DOHH2 (cell line): Measurements from ENCODE around the gene GNPDA1.

Source experiments
- H3F3A ChIP-seq: fragments of 200-600 bp; sonication (generic), shearing (Covaris generic); 2 replicates; pipeline ENCODE4 v1.6.0; 2016; ENCODE audit warnings: antibody characterized with exemption, mild to moderate bottlenecking; ENCODE audit not compliant: control insufficient read depth, insufficient read depth
- H3K27ac ChIP-seq: fragments of 200-600 bp; sonication (generic); 2 replicates; pipeline ENCODE4 v1.5.1; 2014; ENCODE audit warnings: low read depth, mild to moderate bottlenecking, low read length, moderate library complexity
- H3K27me3 ChIP-seq: fragments of 200-600 bp; sonication (generic); 2 replicates; pipeline ENCODE4 v1.6.1; 2014; ENCODE audit warnings: mild to moderate bottlenecking, low read length, mixed read lengths; ENCODE audit not compliant: control insufficient read depth
- H3K36me3 ChIP-seq: fragments of 200-600 bp; sonication (generic); 2 replicates; pipeline ENCODE4 v1.6.1; 2014; ENCODE audit warnings: mild to moderate bottlenecking, low read length, moderate library complexity, mixed read lengths; ENCODE audit not compliant: control insufficient read depth
- H3K4me1 ChIP-seq: fragments of 200-600 bp; sonication (generic); 2 replicates; pipeline ENCODE4 v1.6.1; 2014; ENCODE audit warnings: mild to moderate bottlenecking, low read length, mixed read lengths; ENCODE audit not compliant: control insufficient read depth
- H3K4me2 ChIP-seq: fragments of 200-600 bp; sonication (generic); 2 replicates; pipeline ENCODE4 v1.6.0; 2014; ENCODE audit warnings: mild to moderate bottlenecking, low read length, moderate library complexity
- H3K4me3 ChIP-seq: fragments of 200-600 bp; sonication (generic); 2 replicates; pipeline ENCODE4 v1.5.1; 2014; ENCODE audit warnings: mild to moderate bottlenecking, low read length, mixed read lengths
- H3K79me2 ChIP-seq: fragments of 200-600 bp; sonication (generic); 2 replicates; pipeline ENCODE4 v1.6.1; 2014; ENCODE audit warnings: mild to moderate bottlenecking, low read length, mixed read lengths; ENCODE audit not compliant: control insufficient read depth
- H3K9me2 ChIP-seq: fragments of 200-600 bp; sonication (generic); replicated peaks from 2 replicates; pipeline ENCODE4 v1.6.1; 2014; ENCODE audit warnings: mild to moderate bottlenecking, low read length, mixed read lengths; ENCODE audit not compliant: control insufficient read depth
- H3K9me3 ChIP-seq: fragments of 200-600 bp; sonication (generic); 2 replicates; pipeline ENCODE4 v1.6.1; 2014; ENCODE audit warnings: antibody characterized with exemption, low read length, mixed read lengths; ENCODE audit not compliant: control insufficient read depth, insufficient read depth
- H4K20me1 ChIP-seq: fragments of 200-600 bp; sonication (generic); 2 replicates; pipeline ENCODE4 v1.6.0; 2014; ENCODE audit warnings: low read depth, mild to moderate bottlenecking, antibody characterized with exemption, low read length, moderate library complexity; ENCODE audit not compliant: control insufficient read depth, insufficient read depth
- CTCF ChIP-seq: fragments of 200-600 bp; sonication (generic); IDR thresholded peaks from one replicate; pipeline ENCODE4 v1.5.1; 2014; ENCODE audit warnings: antibody characterized with exemption, mild to moderate bottlenecking, low read depth, low read length; ENCODE audit not compliant: poor library complexity, severe bottlenecking
- EZH2phosphoT487 ChIP-seq: fragments of 200-600 bp; sonication (generic); IDR thresholded peaks from 2 replicates; pipeline ENCODE4 v1.6.1; 2017; ENCODE audit warnings: borderline replicate concordance, mild to moderate bottlenecking, antibody characterized with exemption, low read length, moderate library complexity, mixed read lengths

GNPDA1 gene

GRCh38 chr5:141986072-141986471 lies 26.8 kb downstream of the GNPDA1 start:
- Histone ChIP-seq H3F3A (no peaks in the 10 kb centered on the region), H3K4me2 (no peak overlapping the region), H3K79me2 (no peaks in the 10 kb centered on the region), H3K4me3 (no peak overlapping the region), H3K4me1 (no peaks in the 10 kb centered on the region), H3K9me3 (no peaks in the 10 kb centered on the region), H3K27ac (no peak overlapping the region), H3K36me3 (peaks cover 53% of the 10 kb centered on the region), H4K20me1 (no peaks in the 10 kb centered on the region), H3K27me3 (no peaks in the 10 kb centered on the region), H3K9me2 (no peaks in the 10 kb centered on the region)
- no peak for TF ChIP-seq EZH2phosphoT487
- no peak for TF ChIP-seq CTCF

- no peaks in the 10 kb centered on the region for H3F3A ChIP-seq
- peaks cover 72% of the 10 kb centered on the region for H3K36me3 ChIP-seq
- H3K4me3 ChIP-seq: no peak overlapping the region
- H4K20me1 ChIP-seq: no peaks in the 10 kb centered on the region
- H3K9me2 ChIP-seq: no peaks in the 10 kb centered on the region
- no peaks in the 10 kb centered on the region for H3K27me3 ChIP-seq
- no peaks in the 10 kb centered on the region for H3K4me1 ChIP-seq
- no peak overlapping the region for H3K27ac ChIP-seq
- no peak for TF ChIP-seq EZH2phosphoT487
- no peak for TF ChIP-seq CTCF
- no peaks in the 10 kb centered on the region for H3K79me2 ChIP-seq
- H3K9me3 ChIP-seq: no peaks in the 10 kb centered on the region
- H3K4me2 ChIP-seq: no peak overlapping the region
These were observed 30.2 kb downstream of the GNPDA1 start for GRCh38 chr5:141982626-141983025.

GRCh38 chr5:141978389-141978788 lies 34.4 kb downstream of the GNPDA1 start:
- Histone ChIP-seq H3K9me3 (no peaks in the 10 kb centered on the region), H3K27ac (no peak overlapping the region), H4K20me1 (no peaks in the 10 kb centered on the region), H3F3A (no peaks in the 10 kb centered on the region; the same call in 1 of the 2 replicates), H3K4me2 (no peak overlapping the region), H3K4me1 (no peaks in the 10 kb centered on the region), H3K79me2 (peaks cover 3% of the 10 kb centered on the region; the same call in 1 of the 2 replicates), H3K36me3 (peaks cover 71% of the 10 kb centered on the region), H3K27me3 (no peaks in the 10 kb centered on the region), H3K9me2 (no peaks in the 10 kb centered on the region), H3K4me3 (no peak overlapping the region)
- TF ChIP-seq EZH2phosphoT487 (no peak), CTCF (no peak)

- Histone ChIP-seq H3K27ac (no peak overlapping the region), H3K4me3 (no peak overlapping the region), H3K9me2 (no peaks in the 10 kb centered on the region), H3K9me3 (no peaks in the 10 kb centered on the region), H3K79me2 (peaks cover 13% of the 10 kb centered on the region), H3K27me3 (no peaks in the 10 kb centered on the region), H3F3A (no peaks in the 10 kb centered on the region; the same call in 1 of the 2 replicates), H4K20me1 (no peaks in the 10 kb centered on the region), H3K4me1 (peaks cover under 1% of the 10 kb centered on the region), H3K4me2 (no peak overlapping the region), H3K36me3 (peaks cover 77% of the 10 kb centered on the region)
- TF ChIP-seq CTCF (no peak), EZH2phosphoT487 (no peak)
These were observed 36.7 kb downstream of the GNPDA1 start for GRCh38 chr5:141976176-141976575.
